Measurements from ENCODE around the gene C9orf72.
"Not testable (repeated sequence)": the region's sequence is repeated elsewhere in the genome, so short reads cannot be mapped to it uniquely, and the experiment has no call there.

Gene C9orf72

DNA sequence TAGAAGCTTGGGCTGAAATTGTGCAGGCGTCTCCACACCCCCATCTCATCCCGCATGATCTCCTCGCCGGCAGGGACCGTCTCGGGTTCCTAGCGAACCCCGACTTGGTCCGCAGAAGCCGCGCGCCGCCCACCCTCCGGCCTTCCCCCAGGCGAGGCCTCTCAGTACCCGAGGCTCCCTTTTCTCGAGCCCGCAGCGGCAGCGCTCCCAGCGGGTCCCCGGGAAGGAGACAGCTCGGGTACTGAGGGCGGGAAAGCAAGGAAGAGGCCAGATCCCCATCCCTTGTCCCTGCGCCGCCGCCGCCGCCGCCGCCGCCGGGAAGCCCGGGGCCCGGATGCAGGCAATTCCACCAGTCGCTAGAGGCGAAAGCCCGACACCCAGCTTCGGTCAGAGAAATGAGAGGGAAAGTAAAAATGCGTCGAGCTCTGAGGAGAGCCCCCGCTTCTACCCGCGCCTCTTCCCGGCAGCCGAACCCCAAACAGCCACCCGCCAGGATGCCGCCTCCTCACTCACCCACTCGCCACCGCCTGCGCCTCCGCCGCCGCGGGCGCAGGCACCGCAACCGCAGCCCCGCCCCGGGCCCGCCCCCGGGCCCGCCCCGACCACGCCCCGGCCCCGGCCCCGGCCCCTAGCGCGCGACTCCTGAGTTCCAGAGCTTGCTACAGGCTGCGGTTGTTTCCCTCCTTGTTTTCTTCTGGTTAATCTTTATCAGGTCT lies at the start of gene C9orf72:
Gene C9orf72 (minus strand): TSS at position 564 of the 716 bp plus-strand sequence. CDS start 6,361 bp downstream, outside the sequence.
- peak; percentile 84 for DNase-seq (ENCODE audit: low spot score)

GRCh38 chr9:27622693-27623340 lies 49.5 kb upstream of the C9orf72 start:
- no peak for DNase-seq (ENCODE audit: low spot score)

GRCh38 chr9:27619743-27620142 lies 46.5 kb upstream of the C9orf72 start:
- no peak for DNase-seq (ENCODE audit: low spot score)

DNA sequence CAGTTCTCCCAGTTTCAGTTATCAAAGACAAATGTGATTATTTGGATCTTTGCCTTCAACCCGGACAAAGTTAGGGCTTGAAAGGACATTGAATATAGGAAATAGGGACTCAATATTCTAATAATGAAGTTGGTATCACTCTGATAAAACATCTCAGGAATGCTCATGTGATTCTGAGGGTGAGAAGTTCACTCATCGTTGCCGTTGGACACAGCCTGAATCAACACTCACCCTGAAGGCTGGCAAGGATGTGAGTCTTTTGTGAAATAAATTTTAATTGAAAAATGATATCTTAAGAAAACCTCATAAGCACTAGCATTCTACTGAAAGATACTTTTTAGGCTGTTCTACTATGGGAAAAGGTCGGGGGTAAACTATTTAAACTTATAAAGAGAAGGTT lies 44.8 kb upstream of the C9orf72 start:
- no peak for DNase-seq (ENCODE audit: low spot score)

DNA sequence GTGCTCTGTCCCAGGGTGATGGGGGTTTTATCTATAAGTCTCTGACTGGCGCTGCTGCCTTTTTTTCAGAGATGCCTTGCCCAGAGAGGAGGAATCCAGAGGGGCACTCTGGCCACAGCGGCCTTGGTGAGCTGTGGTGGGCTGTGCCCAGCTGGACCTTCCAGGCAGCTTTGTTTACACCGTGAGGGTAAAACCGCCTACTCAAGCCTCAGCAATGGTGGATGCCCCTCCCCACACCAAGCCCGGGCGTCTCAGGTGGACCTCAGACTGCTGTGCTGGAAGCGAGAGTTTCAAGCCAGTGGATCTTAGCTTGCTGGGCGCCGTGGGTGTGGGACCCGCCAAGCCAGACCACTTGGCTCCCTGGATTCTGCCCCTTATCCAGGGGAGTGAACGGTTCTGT lies 41.3 kb upstream of the C9orf72 start:
- no peak for DNase-seq (ENCODE audit: low spot score)

GRCh38 chr9:27612036-27612435 lies 38.8 kb upstream of the C9orf72 start:
- not testable (repeated sequence) for DNase-seq (ENCODE audit: low spot score)

GRCh38 chr9:27610622-27611021 lies 37.3 kb upstream of the C9orf72 start:
- DNase-seq (ENCODE audit: low spot score), result no peak

DNA sequence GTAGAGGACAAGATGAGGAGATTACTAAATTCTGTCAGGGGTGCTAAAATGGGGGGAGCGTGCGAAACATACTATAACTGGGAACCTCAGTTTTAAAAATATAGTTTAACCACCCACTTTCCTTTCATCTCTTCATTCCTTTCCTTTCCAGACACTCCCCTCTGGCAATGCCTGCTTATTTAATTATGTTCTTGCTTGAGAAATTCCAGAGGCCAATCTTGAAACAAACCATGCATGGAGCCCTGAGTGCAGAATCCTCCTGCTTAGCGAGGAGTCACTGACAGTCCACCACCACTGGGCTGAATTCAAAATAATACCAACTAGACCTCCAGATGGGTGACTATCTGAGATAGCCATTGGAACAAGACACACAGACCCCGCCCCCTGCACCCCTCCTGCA lies 29.7 kb upstream of the C9orf72 start:
- no peak for DNase-seq (ENCODE audit: low spot score)

GRCh38 chr9:27602142-27602861 lies 29.0 kb upstream of the C9orf72 start:
- DNase-seq (ENCODE audit: low spot score), result no peak

GRCh38 chr9:27601396-27601795 lies 28.1 kb upstream of the C9orf72 start:
- no peak for DNase-seq (ENCODE audit: low spot score)

DNA sequence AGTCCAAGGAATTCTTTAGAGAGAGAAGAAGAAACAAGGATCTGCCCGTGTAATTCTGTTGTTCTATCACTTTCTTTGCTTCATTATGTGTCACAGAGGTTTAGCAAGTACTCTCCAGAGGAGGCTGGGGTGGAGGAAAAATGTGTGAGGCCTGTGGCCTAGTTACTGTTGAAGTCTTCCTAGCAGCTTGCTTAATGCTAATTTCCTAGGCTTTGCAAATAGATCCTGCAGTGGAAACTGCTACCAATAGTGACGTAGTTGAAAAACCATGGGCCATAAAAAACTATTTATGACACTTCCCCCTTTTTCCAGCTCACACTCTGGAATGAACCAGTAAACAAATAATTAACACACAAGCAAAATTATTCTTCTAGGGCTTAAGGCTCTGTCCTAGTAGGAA lies 27.0 kb upstream of the C9orf72 start:
- no peak for DNase-seq (ENCODE audit: low spot score)

- no peak for DNase-seq (ENCODE audit: low spot score)
These were observed 26.6 kb upstream of the C9orf72 start for GRCh38 chr9:27599870-27600238.

DNA sequence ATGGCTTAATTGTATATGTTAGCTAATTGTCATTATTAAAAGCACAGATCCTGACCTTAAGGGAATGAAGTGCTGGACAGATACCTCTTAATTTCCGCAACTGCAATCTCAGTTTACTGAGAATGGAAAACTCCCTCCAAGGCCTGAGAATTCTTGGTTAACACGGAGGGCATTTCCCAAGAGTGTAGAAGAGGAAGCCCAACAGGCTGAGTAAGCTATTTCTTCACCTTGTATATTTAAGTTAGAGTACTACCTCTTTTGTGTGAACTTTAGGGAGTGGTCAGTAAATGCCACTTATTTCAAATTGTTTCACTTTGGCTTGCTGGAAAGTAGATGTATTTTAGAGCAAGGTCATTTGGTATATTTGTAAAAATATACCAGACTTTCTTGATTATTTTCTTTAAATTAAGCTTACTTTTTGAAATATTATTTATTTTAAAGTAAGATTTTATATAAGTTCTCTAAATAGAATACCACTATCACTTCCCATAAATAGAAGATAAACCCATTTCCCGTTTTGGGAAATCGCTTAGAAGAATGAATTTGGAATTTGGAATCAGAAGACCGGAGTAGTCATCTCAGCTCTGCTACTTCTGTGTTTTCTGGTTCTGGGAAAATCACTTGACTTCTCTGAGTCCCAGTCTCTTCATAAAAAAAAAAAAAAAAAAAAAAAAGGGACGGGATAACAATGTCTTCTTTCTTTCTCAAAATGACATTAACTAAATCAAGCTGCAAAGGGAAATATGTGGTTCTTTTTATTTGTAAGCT lies 26.0 kb upstream of the C9orf72 start:
- no peak for DNase-seq (ENCODE audit: low spot score)

DNA sequence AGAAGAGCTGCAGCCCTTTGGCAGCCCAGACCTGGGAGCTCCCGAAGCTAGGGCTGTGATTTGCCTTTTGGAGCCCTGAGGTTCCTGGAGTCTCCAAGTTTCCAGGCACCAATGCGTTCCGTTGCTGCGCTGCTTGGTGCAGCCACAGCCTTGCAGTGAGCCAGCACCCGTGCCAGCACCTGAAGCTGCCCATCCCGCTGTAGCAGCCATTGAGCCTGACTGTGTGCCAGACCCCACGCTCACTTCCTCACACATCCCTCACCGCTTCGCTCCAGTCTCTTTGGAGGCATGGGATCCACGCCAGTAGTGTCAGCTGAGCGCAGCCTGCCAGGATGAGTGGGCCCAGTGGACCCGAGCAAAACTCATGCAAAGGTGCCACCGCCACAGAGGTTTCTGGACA lies 22.5 kb upstream of the C9orf72 start:
- DNase-seq (ENCODE audit: low spot score), result no peak

GRCh38 chr9:27591672-27592071 lies 18.4 kb upstream of the C9orf72 start:
- no peak for DNase-seq (ENCODE audit: low spot score)

DNA sequence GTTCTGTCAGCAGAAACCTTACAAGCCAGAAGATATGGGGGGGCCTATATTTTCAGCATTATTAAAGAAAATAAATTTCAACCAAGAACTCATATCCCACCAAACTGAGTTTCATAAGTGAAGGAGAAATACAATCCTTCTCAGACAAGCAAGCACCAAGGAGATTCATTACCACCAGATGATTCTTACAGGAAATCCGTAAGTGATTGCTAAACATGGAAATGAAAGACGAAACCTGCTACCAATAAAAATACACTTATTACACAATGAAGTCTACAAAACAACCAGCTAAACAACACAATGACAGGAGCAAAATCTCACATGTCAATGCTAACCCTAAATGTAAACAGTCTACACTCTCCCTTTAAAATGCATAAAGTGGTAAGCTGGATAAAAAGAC lies 17.8 kb upstream of the C9orf72 start:
- no peak for DNase-seq (ENCODE audit: low spot score)

- no peak for DNase-seq (ENCODE audit: low spot score)
These were observed 17.4 kb upstream of the C9orf72 start for GRCh38 chr9:27590651-27591050.

DNA sequence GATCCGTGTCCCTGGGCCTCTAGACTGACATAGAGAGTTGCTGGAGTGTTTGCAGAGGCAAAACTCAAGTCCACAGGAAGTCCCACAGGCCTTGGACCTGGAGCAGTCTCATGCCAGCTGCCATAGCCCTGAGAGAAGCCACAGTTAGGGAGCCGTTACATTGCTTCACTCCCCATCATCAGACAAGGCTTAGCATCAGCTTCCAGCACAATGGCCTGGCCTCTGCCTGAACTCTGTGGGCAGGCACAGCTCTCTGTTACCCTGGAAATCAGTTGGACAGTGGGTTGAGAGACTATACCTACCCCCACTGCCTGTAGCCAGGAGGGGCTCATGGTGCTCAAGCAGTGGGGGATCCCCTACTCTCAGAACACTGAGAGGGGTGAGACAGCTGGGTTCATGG lies 16.2 kb upstream of the C9orf72 start:
- no peak for DNase-seq (ENCODE audit: low spot score)

DNA sequence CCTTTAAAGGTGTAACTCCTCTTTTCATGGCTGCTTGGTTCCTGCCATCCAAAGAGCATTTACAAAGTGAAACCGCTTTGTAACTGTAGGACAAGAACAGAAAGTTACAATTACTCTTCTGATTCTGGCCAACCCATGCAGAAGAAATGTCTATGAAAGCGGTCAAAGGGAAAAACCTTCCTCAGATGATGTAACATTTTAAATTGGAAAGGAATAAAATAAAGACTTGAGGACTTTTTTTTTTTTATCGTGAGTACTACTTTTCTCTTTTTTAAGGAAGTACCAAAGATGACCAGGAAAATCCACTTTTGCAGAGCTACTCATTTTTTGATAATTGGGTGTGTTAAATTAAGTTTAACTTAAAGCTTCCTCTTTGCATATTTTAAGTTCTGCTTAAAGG lies 13.0 kb upstream of the C9orf72 start:
- DNase-seq (ENCODE audit: low spot score), result no peak

- DNase-seq (ENCODE audit: low spot score), result no peak
These were observed 11.7 kb upstream of the C9orf72 start for GRCh38 chr9:27584931-27585330.

GRCh38 chr9:27582794-27583193 lies 9.5 kb upstream of the C9orf72 start:
- DNase-seq (ENCODE audit: low spot score), result no peak

DNA sequence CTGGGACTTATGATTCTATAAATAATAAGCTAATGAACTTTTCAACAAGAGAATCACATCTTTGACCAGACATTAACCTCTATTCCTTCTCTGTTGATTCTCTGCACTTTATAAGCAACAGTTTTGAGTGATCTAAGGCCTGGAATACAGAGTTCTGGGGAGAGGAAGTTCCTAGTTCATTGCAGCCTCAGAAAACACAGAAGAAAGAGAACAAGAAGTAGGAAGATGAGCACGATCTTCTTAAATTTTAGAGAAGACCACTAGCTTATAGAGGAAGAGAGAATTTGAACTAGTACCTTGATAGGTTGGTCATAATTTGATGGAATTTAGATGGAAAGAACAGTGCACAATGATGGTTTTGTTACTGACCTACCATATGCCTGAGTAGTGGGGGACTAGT lies 8.5 kb upstream of the C9orf72 start:
- no peak for DNase-seq (ENCODE audit: low spot score)

All from CD4-positive, alpha-beta T cell treated with Interleukin-15 for 4 hours (primary cell).